H9 (cell line): ENCODE data around the gene RNF186. TPM values are rescaled to one million over a fixed set of nuclear protein-coding genes. Genes with fewer than 3 reads are reported as not detected.
"Not testable (repeated sequence)": the region's sequence is repeated elsewhere in the genome, so short reads cannot be mapped to it uniquely, and the experiment has no call there.

Source experiments
- DNase-seq: peaks from one replicate; pipeline ENCODE4 v3.0.0-alpha.2; 2017
- H2AFZ ChIP-seq: one replicate; pipeline ENCODE4 v1.6.1; 2013; ENCODE audit warnings: mild to moderate bottlenecking, low read length, control low read depth, moderate library complexity
- H2AK5ac ChIP-seq: 2 replicates; pipeline ENCODE4 v1.6.1; 2013; ENCODE audit warnings: low read length, control low read depth, mixed read lengths; ENCODE audit not compliant: insufficient read length
- H2BK120ac ChIP-seq: one replicate; pipeline ENCODE4 v1.6.1; 2013; ENCODE audit warnings: low read depth, mild to moderate bottlenecking, low read length, control low read depth, inconsistent platforms; ENCODE audit not compliant: poor library complexity, severe bottlenecking
- H2BK12ac ChIP-seq: 2 replicates; pipeline ENCODE4 v1.6.1; 2013; ENCODE audit warnings: low read length, control low read depth, mixed read lengths, low read depth; ENCODE audit not compliant: insufficient read length
- H2BK15ac ChIP-seq: 2 replicates; pipeline ENCODE4 v1.6.1; 2013; ENCODE audit warnings: low read depth, low read length, control low read depth
- H2BK20ac ChIP-seq: one replicate; pipeline ENCODE4 v1.6.1; 2013; ENCODE audit warnings: low read depth, mild to moderate bottlenecking, low read length, control low read depth, inconsistent platforms; ENCODE audit not compliant: poor library complexity, severe bottlenecking
- H2BK5ac ChIP-seq: 2 replicates; pipeline ENCODE4 v1.6.1; 2013; ENCODE audit warnings: low read length, control low read depth, mixed read lengths; ENCODE audit not compliant: insufficient read length
- H3K14ac ChIP-seq: 2 replicates; pipeline ENCODE4 v1.6.1; 2013; ENCODE audit warnings: low read length, control low read depth; ENCODE audit not compliant: insufficient read depth
- H3K18ac ChIP-seq: 2 replicates; pipeline ENCODE4 v1.6.1; 2013; ENCODE audit warnings: low read depth, mild to moderate bottlenecking, mixed read lengths, low read length, control low read depth; ENCODE audit not compliant: insufficient read length
- H3K23ac ChIP-seq: 2 replicates; pipeline ENCODE4 v1.6.1; 2013; ENCODE audit warnings: low read length, control low read depth, mixed read lengths, low read depth; ENCODE audit not compliant: insufficient read length
- H3K23me2 ChIP-seq: 2 replicates; pipeline ENCODE4 v1.6.1; 2013; ENCODE audit warnings: low read depth, mild to moderate bottlenecking, mixed read lengths, low read length, control low read depth; ENCODE audit not compliant: insufficient read length, poor library complexity, severe bottlenecking
- H3K27ac ChIP-seq: 2 replicates; pipeline ENCODE4 v1.5.1; 2013; ENCODE audit warnings: low read length, control low read depth, mixed read lengths, low read depth; ENCODE audit not compliant: insufficient read length
- H3K27me3 ChIP-seq: 2 replicates; pipeline ENCODE4 v1.6.1; 2013; ENCODE audit warnings: low read length, control low read depth, inconsistent platforms; ENCODE audit not compliant: insufficient read depth
- H3K4ac ChIP-seq: 2 replicates; pipeline ENCODE4 v1.6.1; 2013; ENCODE audit warnings: low read depth, mild to moderate bottlenecking, control low read depth, inconsistent platforms, low read length, moderate library complexity
- H3K4me1 ChIP-seq: 2 replicates; pipeline ENCODE4 v1.6.1; 2013; ENCODE audit warnings: low read length, control low read depth, inconsistent platforms; ENCODE audit not compliant: insufficient read depth
- H3K4me2 ChIP-seq: 2 replicates; pipeline ENCODE4 v1.6.1; 2013; ENCODE audit warnings: low read length, control low read depth, mixed read lengths; ENCODE audit not compliant: insufficient read length, insufficient read depth
- H3K56ac ChIP-seq: 2 replicates; pipeline ENCODE4 v1.6.1; 2013; ENCODE audit warnings: low read depth, mild to moderate bottlenecking, mixed read lengths, low read length, control low read depth; ENCODE audit not compliant: insufficient read length
- H3K79me1 ChIP-seq: 2 replicates; pipeline ENCODE4 v1.6.1; 2013; ENCODE audit warnings: low read depth, mild to moderate bottlenecking, moderate library complexity, low read length, control low read depth, inconsistent platforms; ENCODE audit not compliant: insufficient read depth, poor library complexity, severe bottlenecking
- H3K79me2 ChIP-seq: 2 replicates; pipeline ENCODE4 v1.6.1; 2013; ENCODE audit warnings: low read length, control low read depth, inconsistent platforms; ENCODE audit not compliant: insufficient read depth
- H3K9ac ChIP-seq: 2 replicates; pipeline ENCODE4 v1.6.1; 2013; ENCODE audit warnings: low read length, control low read depth, mixed read lengths; ENCODE audit not compliant: insufficient read length; ENCODE audit errors: extremely low read depth
- H3K9me3 ChIP-seq: one replicate; pipeline ENCODE4 v1.6.1; 2013; ENCODE audit warnings: low read depth, low read length, inconsistent platforms; ENCODE audit not compliant: control insufficient read depth
- H3T11ph ChIP-seq: one replicate; pipeline ENCODE4 v1.6.1; 2013; ENCODE audit warnings: mild to moderate bottlenecking, low read length, control low read depth, inconsistent platforms
- H4K20me1 ChIP-seq: one replicate; pipeline ENCODE4 v1.6.1; 2013; ENCODE audit not compliant: control insufficient read depth, insufficient read length, insufficient read depth
- H4K5ac ChIP-seq: 2 replicates; pipeline ENCODE4 v1.6.1; 2013; ENCODE audit warnings: low read depth, mild to moderate bottlenecking, mixed read lengths, low read length, control low read depth; ENCODE audit not compliant: insufficient read length
- H4K8ac ChIP-seq: replicated peaks from 2 replicates; pipeline ENCODE4 v1.6.1; 2013; ENCODE audit warnings: low read length, control low read depth, mixed read lengths, low read depth; ENCODE audit not compliant: insufficient read length
- H4K91ac ChIP-seq: 2 replicates; pipeline ENCODE4 v1.6.1; 2013; ENCODE audit warnings: low read depth, mild to moderate bottlenecking, moderate library complexity, mixed read lengths, low read length, control low read depth; ENCODE audit not compliant: insufficient read length
- H3K27ac Mint-ChIP-seq, 3 experiments: 2 replicates in 2 of 3; 3 replicates in 1 of 3; pipeline ENCODE4 v1.8.0; 2020 to 2021; ENCODE audit warnings: mixed read lengths in 3 of 3, mild to moderate bottlenecking in 1 of 3, moderate library complexity in 1 of 3
- H3K27me3 Mint-ChIP-seq: 2 replicates; pipeline ENCODE4 v1.8.0; 2021; ENCODE audit warnings: low read depth, mild to moderate bottlenecking, moderate library complexity, mixed read lengths
- H3K36me3 Mint-ChIP-seq, 3 experiments: 2 replicates in 2 of 3; 3 replicates in 1 of 3; pipeline ENCODE4 v1.8.0; 2020 to 2021; ENCODE audit warnings: low read depth in 3 of 3, mixed read lengths in 3 of 3; ENCODE audit not compliant: insufficient read depth in 1 of 3
- H3K4me1 Mint-ChIP-seq, 2 experiments: 2 replicates each; pipeline ENCODE4 v1.8.0; 2020; ENCODE audit warnings: mixed read lengths in 2 of 2
- H3K4me3 Mint-ChIP-seq, 2 experiments: 2 replicates in 1 of 2; 3 replicates in 1 of 2; pipeline ENCODE4 v1.8.0; 2020 to 2021; ENCODE audit warnings: mild to moderate bottlenecking in 2 of 2, mixed read lengths in 2 of 2, moderate library complexity in 1 of 2
- H3K9me3 Mint-ChIP-seq, 2 experiments: 2 replicates in 1 of 2; 3 replicates in 1 of 2; pipeline ENCODE4 v1.8.0; 2020; ENCODE audit warnings: mild to moderate bottlenecking in 2 of 2, mixed read lengths in 2 of 2, moderate library complexity in 1 of 2
- WGBS: extraction: QIAGEN DNeasy Blood & Tissue Kit; methylation state at CpG from one replicate; pipeline ENCODE4 v1.1.7; 2013; ENCODE audit warnings: missing lambda C conversion rate, low lambda C conversion rate, mixed read lengths; ENCODE audit not compliant: insufficient read length; ENCODE audit errors: extremely low coverage; 5-methylcytosine and 5-hydroxymethylcytosine counted together
- total RNA-seq: library from RNA; stranded (reverse); gene quantifications from 2 replicates; pipeline ENCODE4 v1.2.1, GENCODE V29; 2021
- TF ChIP-seq, protein P1 (sequence below): fragments of 200-600 bp; sonication (generic); conservative IDR thresholded peaks from 3 replicates; pipeline ENCODE4 v1.8.0; 2021; ENCODE audit warnings: antibody characterized with exemption, mild to moderate bottlenecking

RNF186 gene
- total RNA-seq, 1 experiment from 2014 or later: not detected

DNA sequence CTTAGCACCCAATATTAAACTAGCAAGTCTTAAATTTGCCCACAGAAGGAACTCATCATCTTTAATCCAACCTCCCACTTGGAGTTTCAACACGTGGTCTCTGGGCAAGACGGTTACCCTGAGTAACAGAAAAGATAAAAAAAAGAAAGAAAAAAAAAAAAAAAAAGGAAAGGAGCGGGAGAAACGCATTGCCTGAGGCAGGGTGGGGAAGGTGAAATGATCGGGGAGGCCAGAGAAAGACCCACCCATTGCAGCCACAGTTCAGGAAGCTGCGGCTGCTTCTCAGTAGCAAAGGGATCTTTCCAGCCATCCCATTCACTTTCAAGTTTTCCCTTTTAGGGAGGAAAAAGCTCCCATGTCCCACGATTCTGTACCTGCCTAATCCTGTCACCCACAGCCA lies 35.1 kb upstream of the RNF186 start:
- Histone ChIP-seq H2BK15ac (no peak overlapping the region), H2BK5ac (no peak overlapping the region), H4K5ac (no peak overlapping the region), H3K4me2 (no peak overlapping the region), H3K14ac (no peak overlapping the region), H3K9me3 (no peaks in the 10 kb centered on the region), H2BK20ac (no peak overlapping the region), H3K56ac (no peak overlapping the region), H3T11ph (no peak overlapping the region), H3K27ac (no peak overlapping the region), H4K20me1 (no peaks in the 10 kb centered on the region), H2BK12ac (no peak overlapping the region), H4K8ac (no peak overlapping the region), H3K27me3 (no peaks in the 10 kb centered on the region), H2AK5ac (no peak overlapping the region), H3K23ac (no peak overlapping the region), H3K79me2 (no peaks in the 10 kb centered on the region), H3K4me1 (no peaks in the 10 kb centered on the region), H3K9ac (no peak overlapping the region), H2AFZ (no peak overlapping the region), H4K91ac (no peak overlapping the region), H3K4ac (no peak overlapping the region), H3K18ac (no peak overlapping the region), H2BK120ac (no peak overlapping the region), H3K23me2 (no peaks in the 10 kb centered on the region), H3K79me1 (no peaks in the 10 kb centered on the region)
- WGBS: no CpG with 5 or more reads among the region's 7 CpGs
- Mint-ChIP-seq H3K4me3 (no peak overlapping the region), H3K9me3 (no peaks in the 10 kb centered on the region), H3K27ac (no peak overlapping the region), H3K27me3 (peaks cover 16% of the 10 kb centered on the region), H3K4me1 (peaks cover 0 to 4% of the 10 kb centered on the region in 2 experiments; a peak in 2 of 4 replicates), H3K36me3 (no peaks in the 10 kb centered on the region)
- TF ChIP-seq, protein P1, sequence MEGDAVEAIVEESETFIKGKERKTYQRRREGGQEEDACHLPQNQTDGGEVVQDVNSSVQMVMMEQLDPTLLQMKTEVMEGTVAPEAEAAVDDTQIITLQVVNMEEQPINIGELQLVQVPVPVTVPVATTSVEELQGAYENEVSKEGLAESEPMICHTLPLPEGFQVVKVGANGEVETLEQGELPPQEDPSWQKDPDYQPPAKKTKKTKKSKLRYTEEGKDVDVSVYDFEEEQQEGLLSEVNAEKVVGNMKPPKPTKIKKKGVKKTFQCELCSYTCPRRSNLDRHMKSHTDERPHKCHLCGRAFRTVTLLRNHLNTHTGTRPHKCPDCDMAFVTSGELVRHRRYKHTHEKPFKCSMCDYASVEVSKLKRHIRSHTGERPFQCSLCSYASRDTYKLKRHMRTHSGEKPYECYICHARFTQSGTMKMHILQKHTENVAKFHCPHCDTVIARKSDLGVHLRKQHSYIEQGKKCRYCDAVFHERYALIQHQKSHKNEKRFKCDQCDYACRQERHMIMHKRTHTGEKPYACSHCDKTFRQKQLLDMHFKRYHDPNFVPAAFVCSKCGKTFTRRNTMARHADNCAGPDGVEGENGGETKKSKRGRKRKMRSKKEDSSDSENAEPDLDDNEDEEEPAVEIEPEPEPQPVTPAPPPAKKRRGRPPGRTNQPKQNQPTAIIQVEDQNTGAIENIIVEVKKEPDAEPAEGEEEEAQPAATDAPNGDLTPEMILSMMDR: no peak
- DNase-seq: no peak

DNA sequence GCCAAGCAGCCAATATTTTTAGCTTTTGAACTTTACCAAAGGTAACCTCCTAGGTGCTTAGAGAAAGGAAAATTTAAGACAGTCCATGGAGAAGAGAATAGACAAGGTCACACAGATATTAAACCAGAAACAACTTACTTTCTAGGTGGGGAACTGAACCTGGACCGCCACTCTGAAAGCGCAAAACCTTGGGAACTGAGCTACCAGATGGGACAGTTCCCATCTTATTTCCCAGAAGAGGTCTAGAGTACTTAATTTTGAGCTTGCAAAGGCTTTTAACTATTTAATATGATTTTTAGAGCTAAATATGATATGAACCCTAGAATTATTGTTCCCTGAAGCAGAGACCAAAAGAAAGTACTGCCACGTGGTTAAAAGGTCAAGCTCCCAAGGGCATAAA lies 34.2 kb upstream of the RNF186 start:
- not testable (repeated sequence) for H4K20me1 ChIP-seq, H3K9me3 Mint-ChIP-seq, H3K56ac ChIP-seq, H3K27ac Mint-ChIP-seq, H3K79me1 ChIP-seq, H3K23me2 ChIP-seq, DNase-seq, H2BK5ac ChIP-seq, H4K8ac ChIP-seq, H2BK20ac ChIP-seq, H3K18ac ChIP-seq, H3K4me3 Mint-ChIP-seq, H3K79me2 ChIP-seq, H3K27ac ChIP-seq, H3K9ac ChIP-seq, H3K14ac ChIP-seq, H4K5ac ChIP-seq, H2BK120ac ChIP-seq, H3K4me2 ChIP-seq, H2BK15ac ChIP-seq, H3K4ac ChIP-seq, H2AK5ac ChIP-seq, H3T11ph ChIP-seq, H3K4me1 ChIP-seq, H3K9me3 ChIP-seq, H3K23ac ChIP-seq, H2BK12ac ChIP-seq, H3K36me3 Mint-ChIP-seq, H4K91ac ChIP-seq, H2AFZ ChIP-seq, H3K27me3 ChIP-seq
- peaks cover 0 to 11% of the 10 kb centered on the region in 2 experiments; a peak in 2 of 4 replicates for H3K4me1 Mint-ChIP-seq
- no CpG with 5 or more reads among the region's 3 CpGs for WGBS
- peaks cover 16% of the 10 kb centered on the region for H3K27me3 Mint-ChIP-seq
